Mesothelial cell of epicardium (in vitro differentiated cells): ENCODE measurements around the gene GABARAP. TPM values are rescaled to one million over a fixed set of nuclear protein-coding genes. Genes with fewer than 3 reads are reported as not detected.

Experiments
- DNase-seq, 2 experiments: peaks; one replicate each; pipeline ENCODE4 v3.0.0; 2021; ENCODE audit warnings: low spot score in 2 of 2; ENCODE audit not compliant: unreplicated experiment in 2 of 2
- H3K27ac Mint-ChIP-seq: 2 replicates; pipeline ENCODE4 v1.8.0; 2021; ENCODE audit warnings: mixed read lengths
- H3K27me3 Mint-ChIP-seq: 2 replicates; pipeline ENCODE4 v1.8.0; 2021; ENCODE audit warnings: low read depth, mixed read lengths
- H3K36me3 Mint-ChIP-seq: 2 replicates; pipeline ENCODE4 v1.8.0; 2021; ENCODE audit warnings: mixed read lengths
- H3K4me1 Mint-ChIP-seq: 2 replicates; pipeline ENCODE4 v1.8.0; 2021; ENCODE audit warnings: mixed read lengths
- H3K4me3 Mint-ChIP-seq: 2 replicates; pipeline ENCODE4 v1.8.0; 2021; ENCODE audit warnings: mild to moderate bottlenecking, moderate library complexity, mixed read lengths
- H3K9me3 Mint-ChIP-seq: 2 replicates; pipeline ENCODE4 v1.8.0; 2021; ENCODE audit warnings: mixed read lengths
- CTCF ChIP-seq: fragments of 200-600 bp; sonication (generic); IDR thresholded peaks from one replicate; pipeline ENCODE4 v1.5.0; 2021; ENCODE audit warnings: antibody characterized with exemption; ENCODE audit not compliant: unreplicated experiment
- total RNA-seq: library from RNA; stranded (reverse); gene quantifications from 3 replicates; pipeline ENCODE4 v1.2.1, GENCODE V29; 2021

The GABARAP gene
- total RNA-seq, 1 donor from 2014 or later, result 424 TPM

DNA sequence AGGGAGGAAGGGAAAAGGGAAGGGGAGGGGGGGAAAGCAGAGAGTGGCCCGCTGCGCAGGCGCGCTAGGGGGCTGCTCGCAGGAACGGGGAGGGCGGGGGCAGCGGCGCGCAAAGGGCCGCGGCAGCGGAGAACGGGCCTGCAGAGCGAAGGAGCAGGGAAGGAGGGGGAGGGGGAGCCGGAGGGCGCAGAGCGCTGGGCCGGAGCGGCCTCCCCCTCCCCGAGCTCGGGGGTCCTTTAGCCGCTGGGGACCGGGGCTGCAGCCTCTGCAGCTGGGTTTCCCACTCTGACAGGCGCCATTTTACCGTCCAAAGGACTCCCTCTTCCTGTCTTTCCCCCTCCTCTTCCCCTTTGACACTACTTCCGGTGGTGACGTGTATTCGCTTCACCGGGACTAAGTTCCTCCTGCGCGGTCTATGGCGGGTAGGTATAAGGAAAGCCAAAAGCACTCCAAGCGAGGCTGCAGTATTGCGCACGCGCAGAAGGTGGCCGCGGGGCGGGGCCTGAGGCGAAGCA, 9.5 kb upstream of the GABARAP start, which contains the start of gene CTDNEP1:
Gene CTDNEP1, minus strand, starts transcription at position 74 of the 515 bp plus-strand sequence. CDS start 438 bp downstream, outside the sequence.
- Mint-ChIP-seq H3K4me1 (peaks cover 31% of the 10 kb centered on the region), H3K36me3 (peaks cover 12% of the 10 kb centered on the region), H3K4me3 (peak within 1 kb of the TSS; percentile 97), H3K9me3 (no peaks in the 10 kb centered on the region), H3K27ac (peak within 1 kb of the TSS; percentile 100), H3K27me3 (no peaks in the 10 kb centered on the region)
- TF ChIP-seq CTCF, result no peak
- DNase-seq, result peak; percentile 98 to 100

- peak in 1 of 2 experiments; percentile 48 for DNase-seq
- Mint-ChIP-seq H3K9me3 (no peaks in the 10 kb centered on the region), H3K4me3 (peak overlapping the region; percentile 97)
These were observed 8.7 kb upstream of the GABARAP start for GRCh38 chr17:7250695-7251627.

GRCh38 chr17:7249830-7250229, 7.6 kb upstream of the GABARAP start:
- H3K27me3 Mint-ChIP-seq, result no peaks in the 10 kb centered on the region
- H3K27ac Mint-ChIP-seq, result peak overlapping the region; percentile 39
- TF ChIP-seq CTCF, result no peak
- DNase-seq, result no peak
- peaks cover 15% of the 10 kb centered on the region for H3K36me3 Mint-ChIP-seq
- peaks cover 31% of the 10 kb centered on the region for H3K4me1 Mint-ChIP-seq
- peak overlapping the region; percentile 87 for H3K4me3 Mint-ChIP-seq
- no peaks in the 10 kb centered on the region for H3K9me3 Mint-ChIP-seq

More at GRCh38 chr17:7250695-7251627, 8.7 kb upstream of the GABARAP start:
- Mint-ChIP-seq H3K36me3 (peaks cover 14% of the 10 kb centered on the region), H3K27me3 (no peaks in the 10 kb centered on the region), H3K4me1 (peaks cover 31% of the 10 kb centered on the region), H3K27ac (peak overlapping the region; percentile 94)
- no peak for TF ChIP-seq CTCF

DNA sequence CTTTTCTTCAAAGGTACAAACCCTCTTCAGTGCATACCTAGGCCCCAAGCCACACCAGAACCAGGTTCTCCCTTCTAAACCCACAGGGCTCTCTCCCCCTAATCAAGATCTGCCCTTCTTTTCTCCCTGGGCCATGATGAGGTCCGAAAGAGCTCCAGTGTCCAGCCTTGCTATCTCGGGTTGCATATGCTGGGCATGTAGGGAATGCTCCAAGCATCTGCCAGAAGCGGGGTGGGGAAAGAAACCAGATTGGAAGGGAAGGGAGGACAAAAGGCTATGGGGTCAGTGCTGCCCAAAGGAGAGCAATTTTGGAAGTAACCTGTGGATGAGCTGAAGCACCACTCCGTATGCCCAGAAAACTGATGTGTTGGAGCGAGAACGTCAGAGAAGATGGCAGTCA, 7.0 kb upstream of the GABARAP start:
- H3K36me3 Mint-ChIP-seq, result peaks cover 14% of the 10 kb centered on the region
- H3K27ac Mint-ChIP-seq, result peak overlapping the region; percentile 37
- no peaks in the 10 kb centered on the region for H3K27me3 Mint-ChIP-seq
- peak overlapping the region; percentile 39 for H3K4me3 Mint-ChIP-seq
- no peaks in the 10 kb centered on the region for H3K9me3 Mint-ChIP-seq
- TF ChIP-seq CTCF, result no peak
- H3K4me1 Mint-ChIP-seq, result peaks cover 31% of the 10 kb centered on the region
- DNase-seq, result no peak

DNA sequence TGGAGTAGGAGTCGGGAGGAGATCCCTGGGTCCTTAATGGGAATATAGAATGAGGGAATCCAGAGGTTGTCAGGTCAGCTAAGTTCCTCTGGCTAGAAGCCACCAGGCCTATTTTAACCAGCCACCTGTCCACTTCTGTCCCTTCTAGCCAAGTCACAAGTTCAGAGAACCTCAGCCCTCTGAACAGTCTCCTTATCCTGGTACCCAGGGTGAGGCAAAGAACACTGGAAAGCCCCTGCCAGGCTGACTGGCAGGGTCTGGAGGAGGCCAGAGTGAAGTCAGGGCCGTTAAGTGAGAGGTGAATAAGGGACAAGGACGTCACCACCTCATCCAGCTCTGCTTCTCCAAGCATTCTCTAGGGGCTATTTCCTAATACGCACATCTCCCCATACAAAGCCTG, 6.5 kb upstream of the GABARAP start:
- Mint-ChIP-seq H3K36me3 (peaks cover 14% of the 10 kb centered on the region), H3K9me3 (no peaks in the 10 kb centered on the region), H3K27ac (no peak overlapping the region), H3K4me1 (peaks cover 31% of the 10 kb centered on the region), H3K27me3 (no peaks in the 10 kb centered on the region), H3K4me3 (no peak overlapping the region)
- TF ChIP-seq CTCF, result no peak
- no peak for DNase-seq
